Renal cortex interstitium (tissue), 11 donors: ENCODE data around the gene HSH2D. TPM values are rescaled to one million over a fixed set of nuclear protein-coding genes. Genes with fewer than 3 reads are reported as not detected.
"Not testable (repeated sequence)": the region's sequence is repeated elsewhere in the genome, so short reads cannot be mapped to it uniquely, and the experiment has no call there.

Experiments
- DNase-seq, 11 donors: peaks; one replicate each; pipeline ENCODE4 v3.0.0-alpha.2; 2013; ENCODE audit warnings: low read depth in 9 of 11, low spot score in 4 of 11; ENCODE audit errors: extremely low read depth in 1 of 11
- polyA plus RNA-seq, 3 donors: library from polyadenylated mRNA; unstranded; fragments of 120-200 nt; gene quantifications; one replicate each; pipeline ENCODE4 v1.2.1, GENCODE V29; 2013; ENCODE audit not compliant: insufficient read length in 3 of 3

Gene HSH2D
- polyA plus RNA-seq, 3 donors, result 0.30 to 1.3 (median 0.51) TPM

- DNase-seq, result no peak
Observed at GRCh38 chr19:16117594-16118033, 25.9 kb upstream of the HSH2D start.

DNA sequence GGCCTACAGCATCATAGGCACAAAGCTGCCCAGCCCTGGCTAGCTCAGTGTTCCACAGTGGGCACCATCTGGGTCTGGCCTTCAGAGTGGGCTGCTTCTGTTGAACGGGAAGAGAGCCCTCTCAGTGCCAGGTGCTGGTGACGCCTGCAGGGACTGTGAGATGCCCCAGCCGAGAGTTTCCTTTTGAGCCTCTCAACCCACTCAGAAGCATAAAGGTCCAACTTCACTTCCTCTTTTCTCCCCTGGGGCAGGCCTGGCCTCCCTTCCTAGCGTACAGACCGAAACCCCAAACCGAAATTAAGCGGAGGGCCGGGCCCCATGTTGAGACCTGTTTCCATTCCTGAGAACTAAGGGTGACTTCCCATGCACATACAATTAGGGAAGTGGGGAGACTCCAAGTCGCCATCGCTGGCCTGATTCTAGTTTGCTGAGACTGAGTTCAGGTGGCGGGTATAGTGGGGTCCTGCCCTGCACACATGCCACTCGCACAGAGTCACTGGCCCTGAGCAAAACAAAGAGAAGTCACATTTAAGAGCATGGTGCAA lies 24.9 kb upstream of the HSH2D start:
- DNase-seq, result no peak

- not testable (repeated sequence) for DNase-seq
Observed at GRCh38 chr19:16119075-16119857, 24.2 kb upstream of the HSH2D start.

DNA sequence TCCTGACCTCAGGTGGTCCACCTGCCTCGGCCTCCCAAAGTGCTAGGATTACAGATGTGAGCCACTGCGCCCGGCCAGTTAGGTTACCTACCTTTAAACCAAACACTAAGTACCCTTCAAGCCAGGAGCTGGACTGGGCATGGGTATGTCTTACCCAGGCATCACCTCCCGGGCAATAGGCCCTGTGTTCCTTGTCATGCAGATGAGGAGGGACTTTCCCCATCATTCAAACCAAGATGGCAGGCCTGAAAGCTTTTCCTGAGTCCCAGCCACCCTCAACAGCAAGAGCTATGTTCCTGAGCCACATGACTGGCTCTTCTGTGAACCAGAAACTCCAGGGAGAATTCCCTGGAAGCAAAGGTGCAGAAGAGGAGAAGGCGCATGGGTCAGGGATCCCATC lies 22.3 kb upstream of the HSH2D start:
- DNase-seq, result no peak

GRCh38 chr19:16121967-16122366 lies 21.5 kb upstream of the HSH2D start:
- DNase-seq, result no peak

GRCh38 chr19:16124953-16125352 lies 18.5 kb upstream of the HSH2D start:
- DNase-seq, result no peak

- DNase-seq, result no peak
Observed at GRCh38 chr19:16125737-16126495, 17.6 kb upstream of the HSH2D start.

DNA sequence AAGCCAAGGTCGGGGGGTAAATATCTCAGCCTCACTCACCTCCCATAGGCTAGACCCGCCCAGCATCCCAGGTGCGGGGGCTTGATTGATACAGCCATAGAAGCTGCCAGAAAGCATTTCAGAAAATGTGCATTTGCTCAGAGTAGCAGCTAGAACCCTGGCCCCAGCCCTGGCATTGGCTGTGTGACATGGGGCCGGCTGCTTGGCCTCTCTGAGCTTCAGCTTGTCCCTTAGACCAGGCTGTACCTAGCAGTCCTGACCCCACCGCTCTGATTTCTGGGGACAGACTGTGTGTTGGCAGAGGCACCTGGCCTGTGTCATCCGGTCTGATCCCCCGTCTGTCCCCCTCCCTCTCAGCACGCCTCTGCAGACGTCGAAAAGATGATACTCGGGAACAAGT lies 16.4 kb upstream of the HSH2D start:
- no peak for DNase-seq

DNA sequence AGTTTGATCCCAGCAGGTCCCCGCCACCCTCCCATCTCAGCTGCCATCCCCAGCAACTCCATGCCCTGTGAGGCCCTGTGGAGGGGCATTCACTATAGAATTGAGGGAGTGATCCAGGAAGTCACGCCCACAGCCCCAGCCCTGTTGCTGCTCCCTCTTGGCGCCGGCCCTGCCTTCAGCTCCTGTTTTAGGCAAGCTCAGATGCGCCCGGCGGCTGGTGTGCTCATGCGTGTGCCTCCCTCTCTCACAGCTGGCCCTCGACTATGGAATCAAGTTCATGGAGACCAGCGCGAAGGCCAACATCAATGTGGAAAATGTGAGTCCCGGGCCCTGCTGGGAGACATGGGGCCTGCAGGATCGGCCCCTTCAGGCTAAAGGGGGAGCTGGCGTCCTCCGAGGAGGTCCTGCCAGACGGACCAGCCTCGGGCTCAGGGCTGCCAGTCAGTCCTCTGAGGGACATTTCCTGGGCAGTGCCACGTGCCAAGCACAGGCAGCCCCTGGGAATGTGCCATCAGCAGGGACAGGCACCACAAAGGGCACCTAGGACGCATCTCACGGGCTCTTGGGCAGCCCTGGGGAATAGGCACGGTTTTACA lies 15.6 kb upstream of the HSH2D start:
- DNase-seq, result no peak

DNA sequence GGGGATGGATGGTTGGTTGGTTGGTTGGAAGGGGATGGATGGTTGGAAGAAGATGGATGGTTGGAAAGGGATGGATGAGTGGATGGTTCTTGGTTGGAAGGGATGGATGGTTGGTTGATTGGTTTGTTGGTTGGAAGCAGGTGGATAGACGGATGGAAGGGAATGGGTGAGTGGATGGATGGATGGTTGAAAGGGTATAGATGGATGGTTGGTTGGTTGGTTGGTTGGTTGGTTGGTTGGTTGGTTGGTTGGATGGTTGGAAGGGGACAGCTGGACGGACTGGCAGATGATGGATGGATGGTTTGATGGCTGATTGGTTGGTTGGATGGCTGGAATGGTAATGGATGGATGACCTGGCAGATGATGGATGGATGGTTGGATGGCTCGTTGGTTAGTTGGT lies 11.8 kb upstream of the HSH2D start:
- DNase-seq, result no peak

DNA sequence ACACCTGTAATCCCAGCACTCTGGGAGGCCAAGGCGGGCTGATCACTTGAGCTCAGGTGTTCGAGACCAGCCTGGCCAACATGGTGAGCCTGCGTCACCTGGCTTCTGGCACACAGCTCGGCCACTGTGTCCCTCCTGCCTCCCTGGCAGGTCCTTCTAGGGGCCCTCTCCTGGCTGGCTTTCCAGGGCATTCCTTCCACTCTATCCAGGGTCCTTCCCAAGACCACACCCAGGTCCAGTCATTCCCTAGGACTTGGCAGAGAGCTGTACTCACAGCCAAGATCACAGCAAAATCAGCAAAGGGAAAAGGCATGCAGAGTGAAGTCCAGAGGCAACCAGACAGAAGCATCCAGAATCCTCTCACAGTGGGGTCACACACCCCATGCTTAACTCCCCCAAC lies 9.7 kb upstream of the HSH2D start:
- DNase-seq, result no peak

GRCh38 chr19:16134510-16134909 lies 9.0 kb upstream of the HSH2D start:
- DNase-seq, result no peak

- no peak for DNase-seq
Observed at GRCh38 chr19:16135430-16136127, 7.9 kb upstream of the HSH2D start.

DNA sequence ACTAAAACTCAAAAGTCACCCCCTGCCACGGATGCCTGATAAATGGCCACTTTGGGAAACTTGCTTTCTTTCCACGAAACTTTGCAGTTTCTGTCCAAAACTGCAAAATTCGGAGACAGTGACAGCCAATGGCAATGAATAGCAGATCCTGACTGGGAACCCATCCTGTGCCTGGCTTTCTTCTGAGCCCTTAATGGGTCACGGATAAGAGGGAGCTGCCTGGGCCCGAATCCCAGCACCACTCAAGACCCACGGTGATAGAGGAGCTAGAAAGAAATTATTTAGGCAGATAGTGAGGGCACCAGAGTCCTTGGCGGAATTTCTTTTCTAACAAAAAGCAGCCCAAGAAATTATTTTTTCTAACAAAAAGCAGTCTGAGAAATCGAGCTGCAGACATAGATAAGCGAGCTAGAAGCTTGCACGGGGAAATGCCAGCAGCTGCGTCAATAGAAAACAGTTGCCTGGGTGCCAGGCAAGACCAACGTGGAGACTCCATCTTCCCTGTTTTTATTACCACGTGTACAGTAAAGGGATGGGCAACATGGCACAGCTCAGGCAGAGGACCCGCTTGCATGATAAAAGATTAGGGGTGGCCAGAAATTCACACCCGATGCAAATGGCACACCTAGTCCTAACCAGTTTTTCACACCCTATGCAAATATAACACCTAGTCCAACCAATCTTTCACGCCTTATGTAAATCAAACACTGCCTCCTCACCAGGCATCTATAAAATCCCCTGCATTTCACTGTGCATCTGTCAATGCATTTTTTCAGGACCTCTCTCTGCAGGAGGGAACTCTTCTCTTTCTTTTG lies 7.1 kb upstream of the HSH2D start:
- no peak for DNase-seq

GRCh38 chr19:16139752-16140151 lies 3.7 kb upstream of the HSH2D start:
- DNase-seq, result no peak

DNA sequence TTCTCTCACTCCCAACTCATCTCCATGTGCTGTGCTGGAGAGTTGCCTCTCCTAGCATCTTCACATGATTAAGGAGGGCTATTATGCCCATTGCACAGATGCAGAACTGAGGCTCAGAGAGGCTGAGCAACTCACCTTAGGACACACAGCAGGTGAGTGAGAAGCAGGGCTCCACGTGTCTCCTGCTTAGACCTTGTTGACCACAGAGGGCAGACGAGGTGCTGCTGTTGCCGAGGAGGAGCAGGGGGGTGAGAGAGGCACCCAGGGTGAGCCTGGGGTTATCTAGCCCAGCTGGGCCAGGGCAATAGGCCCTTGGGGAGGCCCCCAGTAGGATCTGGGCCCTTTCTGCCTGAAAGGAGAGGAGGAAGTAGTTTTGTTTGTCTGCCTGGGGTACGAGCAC lies 2.4 kb upstream of the HSH2D start:
- no peak for DNase-seq

DNA sequence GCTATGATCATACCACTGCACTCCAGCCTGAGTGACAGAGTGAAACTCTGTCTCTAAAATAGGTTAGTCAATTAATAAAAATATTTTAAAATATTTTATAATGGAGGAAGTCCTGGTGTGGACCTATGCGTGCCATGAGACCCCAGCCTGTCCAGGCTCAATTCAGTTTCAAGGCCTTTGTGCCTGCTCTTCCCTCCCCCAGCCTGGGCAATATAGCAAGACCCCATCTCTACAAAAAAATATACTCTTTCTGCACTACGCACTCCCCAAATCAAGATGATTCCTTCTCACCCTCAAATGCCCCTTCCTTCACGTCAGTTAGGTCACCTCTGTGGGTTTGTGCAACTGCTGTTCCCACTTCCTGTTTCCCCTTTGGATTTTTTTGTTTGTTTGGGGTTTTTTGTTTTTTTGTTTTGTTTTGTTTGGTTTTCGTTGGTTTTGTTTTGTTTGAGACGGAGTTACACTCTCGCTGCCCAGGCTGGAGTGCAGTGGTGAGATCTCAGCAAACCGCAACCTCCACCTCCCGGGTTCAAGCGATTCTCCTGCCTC lies 1.4 kb upstream of the HSH2D start:
- no peak for DNase-seq

DNA sequence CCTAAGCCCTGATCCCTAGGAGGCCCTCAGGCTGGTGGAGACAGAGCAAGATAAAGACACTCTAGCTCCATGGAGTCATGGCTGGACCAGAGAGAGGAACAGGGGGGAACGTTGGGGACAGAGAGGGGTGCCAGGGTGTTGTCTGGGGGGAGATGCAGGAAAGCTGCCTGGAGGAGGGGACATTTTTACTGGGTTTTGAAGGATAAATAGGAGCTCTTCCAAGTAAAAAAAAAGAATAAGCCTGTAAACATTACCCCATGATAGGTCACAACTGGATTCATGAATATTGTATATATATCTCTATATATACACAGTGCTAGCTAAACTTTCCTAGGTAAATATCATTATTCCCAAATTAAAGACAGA lies 714 bp downstream of the HSH2D start:
- DNase-seq, result no peak
